Epithelial cell of proximal tubule (primary cell): ENCODE data around the gene RHD. TPM values are rescaled to one million over a fixed set of nuclear protein-coding genes. Genes with fewer than 3 reads are reported as not detected.

ENCODE experiments used
- total RNA-seq: library from RNA; depleted of rRNA; stranded (reverse); fragments of >200 nt; gene quantifications from 2 replicates; pipeline ENCODE4 v1.2.3, GENCODE V29; 2015

Gene RHD
- total RNA-seq, 1 donor from 2014 or later, result not detected

Other genes with a start within 250 kb of the RHD start
- 32.3 and 48.4 TPM in 2 replicates for gene SYF2, start 40.0 kb upstream of the RHD start, total RNA-seq
- 32.4 and 52.5 TPM in 2 replicates for gene RSRP1, start 25.1 kb upstream of the RHD start, total RNA-seq
- 95.2 and 154 TPM in 2 replicates for gene TMEM50A, start 65.8 kb downstream of the RHD start, total RNA-seq
- 0.22 TPM in 1 of 2 replicates, not detected in the other for gene RHCE, start 148.3 kb downstream of the RHD start, total RNA-seq
- gene MACO1, start 158.4 kb downstream of the RHD start, total RNA-seq, result 7.9 and 11.5 TPM in 2 replicates